K562 (cell line): ENCODE results near the gene LAG3. TPM values are rescaled to one million over a fixed set of nuclear protein-coding genes. Genes with fewer than 3 reads are reported as not detected.
A peak's percentile ranks its signal among the peaks of the same experiment; 100 is the strongest.

Experiments
- EP400 ChIP-seq: fragments of 450-650 bp; IDR thresholded peaks from 2 replicates; pipeline ENCODE4 v1.6.1; 2017; ENCODE audit warnings: antibody characterized with exemption, mild to moderate bottlenecking, moderate library complexity
- KDM1A ChIP-seq, 2 experiments: fragments of 450-650 bp; IDR thresholded peaks; 2 replicates each; pipeline ENCODE4 v1.6.1; 2016; ENCODE audit warnings: mild to moderate bottlenecking in 2 of 2
- MYBL2 ChIP-seq, 2 experiments: fragments of 450-650 bp in 1 of 2; sonication (generic) in 1 of 2; formaldehyde crosslinking in 1 of 2; IDR thresholded peaks; 2 replicates each; pipeline versions ENCODE4 v1.6.1 to v1.8.1; 2017 to 2022; ENCODE audit warnings: borderline replicate concordance in 1 of 2, inconsistent platforms in 1 of 2, low read depth in 1 of 2, mild to moderate bottlenecking in 1 of 2, missing genetic modification reagents in 1 of 2, moderate library complexity in 1 of 2
- NCOA4 ChIP-seq: fragments of 450-650 bp; IDR thresholded peaks from 2 replicates; pipeline ENCODE4 v1.6.1; 2018; ENCODE audit warnings: mild to moderate bottlenecking; ENCODE audit not compliant: partially characterized antibody
- POLR2AphosphoS5 ChIP-seq: IDR thresholded peaks from 2 replicates; pipeline ENCODE4 v1.6.1; 2011; ENCODE audit warnings: mild to moderate bottlenecking, low read depth, low read length, moderate library complexity; ENCODE audit not compliant: control insufficient read depth, insufficient read depth
- POLR3A ChIP-seq: IDR thresholded peaks from 2 replicates; pipeline ENCODE4 v1.6.1; 2011; ENCODE audit warnings: borderline replicate concordance, mild to moderate bottlenecking, moderate library complexity; ENCODE audit not compliant: insufficient read length, insufficient read depth; ENCODE audit errors: extremely low read depth
- SRF ChIP-seq, 2 experiments: fragments of 250-450, 450-650 bp in 1 of 2; sonication (Bioruptor Pico) in 1 of 2; sonication (generic) in 1 of 2; formaldehyde crosslinking; IDR thresholded peaks; 2 replicates each; pipeline versions ENCODE4 v1.5.0 to v1.5.1; 2020 to 2022; ENCODE audit warnings: mild to moderate bottlenecking in 1 of 2, missing genetic modification reagents in 1 of 2
- ZBTB7A ChIP-seq: IDR thresholded peaks from 2 replicates; pipeline ENCODE4 v1.6.1; 2011; ENCODE audit warnings: low read depth, mild to moderate bottlenecking, low read length, moderate library complexity, borderline replicate concordance; ENCODE audit not compliant: control insufficient read depth
- ZC3H8 ChIP-seq: fragments of 450-650 bp; IDR thresholded peaks from 2 replicates; pipeline ENCODE4 v1.6.1; 2017
- ZNF175 ChIP-seq: fragments of 200-800 bp; sonication (Bioruptor generic); IDR thresholded peaks from 2 replicates; pipeline ENCODE4 v1.6.1; 2016; ENCODE audit warnings: low read depth, mild to moderate bottlenecking, missing genetic modification characterization, missing compliant biosample characterization
- polyA plus RNA-seq, 8 experiments: library from polyadenylated mRNA; depleted of rRNA in 4 of 8; stranded (reverse) in 5 of 8; unstranded in 3 of 8; fragments of >200 nt; fragmentation: Nextera tagmentation in 2 of 8; fragmentation: Illumina TruSeq in 1 of 8; extraction: Ambion mirVana in 2 of 8; extraction: Trizol in 1 of 8; gene quantifications; 2 replicates each; pipeline versions ENCODE4 v1.2.1 to v1.2.3, GENCODE V29; 2011 to 2014; ENCODE audit warnings: inconsistent platforms in 1 of 8, missing spikeins in 1 of 8
- total RNA-seq, 7 experiments: library from RNA; depleted of rRNA in 6 of 7; stranded (reverse); fragments of >200 nt in 6 of 7; fragmentation: Illumina TruSeq in 2 of 7; extraction: Trizol in 2 of 7; gene quantifications; 2 replicates each; pipeline versions ENCODE4 v1.2.1 to v1.2.3, GENCODE V29; 2011 to 2021; ENCODE audit warnings: low replicate concordance in 1 of 7
- TF ChIP-seq, protein P1 (sequence below): fragments of 200-800 bp; sonication (Bioruptor generic); IDR thresholded peaks from 2 replicates; pipeline ENCODE4 v1.6.1; 2016; ENCODE audit warnings: missing genetic modification characterization, missing compliant biosample characterization
- TF ChIP-seq, protein P2 (sequence below): conservative IDR thresholded peaks from 2 replicates; pipeline ENCODE4 v1.6.1; 2011; ENCODE audit warnings: low read depth, mild to moderate bottlenecking, low read length; ENCODE audit not compliant: control insufficient read depth
- TF ChIP-seq, protein P3 (sequence below): fragments of 250-450 bp; sonication (Bioruptor Pico); IDR thresholded peaks from 2 replicates; pipeline ENCODE4 v1.8.0; 2021; ENCODE audit warnings: mild to moderate bottlenecking, moderate library complexity

Gene LAG3
- total and polyA plus RNA-seq, 9 of the 15 experiments (the other 6 are each of a cell fraction or from before 2014, with no cell fraction given), result 0.07 to 0.66 (median 0.09) TPM; not detected in 1

DNA sequence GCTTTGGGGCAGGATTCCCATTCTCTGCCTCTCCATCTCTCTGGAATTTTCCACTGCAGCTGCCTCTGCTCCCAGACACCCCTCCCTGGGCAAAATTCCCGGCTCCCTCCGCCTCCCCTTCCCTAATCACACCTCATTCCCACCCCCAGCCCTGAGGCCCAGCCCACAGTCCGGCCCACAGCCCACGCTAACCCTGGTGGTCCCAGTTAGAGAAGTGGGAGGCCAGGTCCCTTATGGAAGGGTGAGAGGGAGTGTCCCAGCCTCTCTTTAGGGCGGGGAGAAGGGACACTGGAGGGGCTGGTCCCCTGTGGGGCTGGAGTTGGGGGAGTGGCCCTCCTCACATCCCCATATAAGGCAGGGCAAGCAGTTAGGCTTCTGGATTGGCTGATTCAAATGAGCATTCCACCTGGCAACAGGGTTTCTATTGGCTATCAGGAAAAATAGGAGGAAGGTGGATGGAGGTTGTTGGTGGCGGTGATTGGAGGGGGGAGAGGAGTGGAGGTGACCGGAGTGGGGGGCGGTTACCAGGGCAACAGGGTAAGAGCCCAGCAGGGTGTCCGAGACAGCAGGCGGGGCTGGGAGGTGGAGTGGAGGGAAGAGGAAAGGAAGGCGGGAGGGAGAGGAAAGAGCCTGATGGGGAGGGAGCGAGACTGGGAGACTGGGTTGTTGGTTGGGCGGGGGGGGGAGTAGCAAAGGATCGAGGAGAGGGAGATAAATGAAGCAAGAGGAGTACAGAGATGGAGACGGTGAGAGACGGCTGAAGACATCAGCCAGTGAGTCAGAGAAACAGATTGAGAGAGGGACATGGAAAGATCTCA, 8.1 kb upstream of the LAG3 start (continued):
- TF ChIP-seq, protein P1, sequence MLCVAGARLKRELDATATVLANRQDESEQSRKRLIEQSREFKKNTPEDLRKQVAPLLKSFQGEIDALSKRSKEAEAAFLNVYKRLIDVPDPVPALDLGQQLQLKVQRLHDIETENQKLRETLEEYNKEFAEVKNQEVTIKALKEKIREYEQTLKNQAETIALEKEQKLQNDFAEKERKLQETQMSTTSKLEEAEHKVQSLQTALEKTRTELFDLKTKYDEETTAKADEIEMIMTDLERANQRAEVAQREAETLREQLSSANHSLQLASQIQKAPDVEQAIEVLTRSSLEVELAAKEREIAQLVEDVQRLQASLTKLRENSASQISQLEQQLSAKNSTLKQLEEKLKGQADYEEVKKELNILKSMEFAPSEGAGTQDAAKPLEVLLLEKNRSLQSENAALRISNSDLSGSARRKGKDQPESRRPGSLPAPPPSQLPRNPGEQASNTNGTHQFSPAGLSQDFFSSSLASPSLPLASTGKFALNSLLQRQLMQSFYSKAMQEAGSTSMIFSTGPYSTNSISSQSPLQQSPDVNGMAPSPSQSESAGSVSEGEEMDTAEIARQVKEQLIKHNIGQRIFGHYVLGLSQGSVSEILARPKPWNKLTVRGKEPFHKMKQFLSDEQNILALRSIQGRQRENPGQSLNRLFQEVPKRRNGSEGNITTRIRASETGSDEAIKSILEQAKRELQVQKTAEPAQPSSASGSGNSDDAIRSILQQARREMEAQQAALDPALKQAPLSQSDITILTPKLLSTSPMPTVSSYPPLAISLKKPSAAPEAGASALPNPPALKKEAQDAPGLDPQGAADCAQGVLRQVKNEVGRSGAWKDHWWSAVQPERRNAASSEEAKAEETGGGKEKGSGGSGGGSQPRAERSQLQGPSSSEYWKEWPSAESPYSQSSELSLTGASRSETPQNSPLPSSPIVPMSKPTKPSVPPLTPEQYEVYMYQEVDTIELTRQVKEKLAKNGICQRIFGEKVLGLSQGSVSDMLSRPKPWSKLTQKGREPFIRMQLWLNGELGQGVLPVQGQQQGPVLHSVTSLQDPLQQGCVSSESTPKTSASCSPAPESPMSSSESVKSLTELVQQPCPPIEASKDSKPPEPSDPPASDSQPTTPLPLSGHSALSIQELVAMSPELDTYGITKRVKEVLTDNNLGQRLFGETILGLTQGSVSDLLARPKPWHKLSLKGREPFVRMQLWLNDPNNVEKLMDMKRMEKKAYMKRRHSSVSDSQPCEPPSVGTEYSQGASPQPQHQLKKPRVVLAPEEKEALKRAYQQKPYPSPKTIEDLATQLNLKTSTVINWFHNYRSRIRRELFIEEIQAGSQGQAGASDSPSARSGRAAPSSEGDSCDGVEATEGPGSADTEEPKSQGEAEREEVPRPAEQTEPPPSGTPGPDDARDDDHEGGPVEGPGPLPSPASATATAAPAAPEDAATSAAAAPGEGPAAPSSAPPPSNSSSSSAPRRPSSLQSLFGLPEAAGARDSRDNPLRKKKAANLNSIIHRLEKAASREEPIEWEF (CRISPR knock-in tag), result no peak
- TF ChIP-seq EP400, result peak; percentile 58
- TF ChIP-seq POLR3A, result no peak
- peak; percentile 37 to 59; a peak in 2 of 4 replicates for TF ChIP-seq KDM1A (IDR thresholded peaks at IDR 0.05)
- TF ChIP-seq ZBTB7A, result no peak
- TF ChIP-seq, protein P2, sequence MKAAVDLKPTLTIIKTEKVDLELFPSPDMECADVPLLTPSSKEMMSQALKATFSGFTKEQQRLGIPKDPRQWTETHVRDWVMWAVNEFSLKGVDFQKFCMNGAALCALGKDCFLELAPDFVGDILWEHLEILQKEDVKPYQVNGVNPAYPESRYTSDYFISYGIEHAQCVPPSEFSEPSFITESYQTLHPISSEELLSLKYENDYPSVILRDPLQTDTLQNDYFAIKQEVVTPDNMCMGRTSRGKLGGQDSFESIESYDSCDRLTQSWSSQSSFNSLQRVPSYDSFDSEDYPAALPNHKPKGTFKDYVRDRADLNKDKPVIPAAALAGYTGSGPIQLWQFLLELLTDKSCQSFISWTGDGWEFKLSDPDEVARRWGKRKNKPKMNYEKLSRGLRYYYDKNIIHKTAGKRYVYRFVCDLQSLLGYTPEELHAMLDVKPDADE, result no peak
- TF ChIP-seq ZC3H8, result no peak
- no peak for TF ChIP-seq ZNF175 (CRISPR knock-in tag)
- peak; percentile 89 for TF ChIP-seq MYBL2 (IDR thresholded peaks at IDR 0.05; ENCODE audit: low read depth)
- no peak for TF ChIP-seq MYBL2 (CRISPR knock-in tag; IDR thresholded peaks at IDR 0.05; ENCODE audit: borderline replicate concordance)
- peak; percentile 98 to 100 for TF ChIP-seq SRF (CRISPR knock-in tag; IDR thresholded peaks at IDR 0.05)
- TF ChIP-seq POLR2AphosphoS5, result no peak
- TF ChIP-seq, protein P3, sequence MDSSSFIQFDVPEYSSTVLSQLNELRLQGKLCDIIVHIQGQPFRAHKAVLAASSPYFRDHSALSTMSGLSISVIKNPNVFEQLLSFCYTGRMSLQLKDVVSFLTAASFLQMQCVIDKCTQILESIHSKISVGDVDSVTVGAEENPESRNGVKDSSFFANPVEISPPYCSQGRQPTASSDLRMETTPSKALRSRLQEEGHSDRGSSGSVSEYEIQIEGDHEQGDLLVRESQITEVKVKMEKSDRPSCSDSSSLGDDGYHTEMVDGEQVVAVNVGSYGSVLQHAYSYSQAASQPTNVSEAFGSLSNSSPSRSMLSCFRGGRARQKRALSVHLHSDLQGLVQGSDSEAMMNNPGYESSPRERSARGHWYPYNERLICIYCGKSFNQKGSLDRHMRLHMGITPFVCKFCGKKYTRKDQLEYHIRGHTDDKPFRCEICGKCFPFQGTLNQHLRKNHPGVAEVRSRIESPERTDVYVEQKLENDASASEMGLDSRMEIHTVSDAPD, result no peak
- no peak for TF ChIP-seq NCOA4
